GDM1 (cell line): ENCODE measurements around the gene CRTC1.
"Not testable (repeated sequence)": the region's sequence is repeated elsewhere in the genome, so short reads cannot be mapped to it uniquely, and the experiment has no call there.

Experiments
- DNase-seq: peaks from one replicate; lab custom pipeline; 2025; lab: John Stamatoyannopoulos, UW

Gene CRTC1

GRCh38 chr19:18669524-18669817 is 14.0 kb upstream of the CRTC1 start:
- DNase-seq, result no peak

- DNase-seq, result no peak
Measured at GRCh38 chr19:18669883-18670282, 13.6 kb upstream of the CRTC1 start.

GRCh38 chr19:18670312-18670711 is 13.2 kb upstream of the CRTC1 start:
- DNase-seq, result no peak

GRCh38 chr19:18671303-18672043 is 12.0 kb upstream of the CRTC1 start:
- DNase-seq, result no peak

- DNase-seq, result no peak
Measured at GRCh38 chr19:18672044-18672451, 11.4 kb upstream of the CRTC1 start.

GRCh38 chr19:18672606-18673337 is 10.7 kb upstream of the CRTC1 start:
- no peak for DNase-seq

GRCh38 chr19:18674616-18675015 is 8.9 kb upstream of the CRTC1 start:
- no peak for DNase-seq

GRCh38 chr19:18675779-18676178 is 7.7 kb upstream of the CRTC1 start:
- no peak for DNase-seq

- no peak for DNase-seq
Measured at GRCh38 chr19:18676692-18677091, 6.8 kb upstream of the CRTC1 start.

GRCh38 chr19:18677156-18677555 is 6.3 kb upstream of the CRTC1 start:
- no peak for DNase-seq

GRCh38 chr19:18680148-18680547 is 3.3 kb upstream of the CRTC1 start:
- DNase-seq, result not testable (repeated sequence)

- DNase-seq, result no peak
Measured at GRCh38 chr19:18682807-18683108, 722 bp upstream of the CRTC1 start.

- DNase-seq, result no peak
Measured at GRCh38 chr19:18683958-18684641, 620 bp downstream of the CRTC1 start.

GRCh38 chr19:18684642-18684993 is 1.1 kb downstream of the CRTC1 start:
- no peak for DNase-seq

- no peak for DNase-seq
Measured at GRCh38 chr19:18685597-18686190, 2.2 kb downstream of the CRTC1 start.

GRCh38 chr19:18687740-18688465 is 4.4 kb downstream of the CRTC1 start:
- no peak for DNase-seq

GRCh38 chr19:18696023-18696422 is 12.5 kb downstream of the CRTC1 start:
- DNase-seq, result no peak

GRCh38 chr19:18697680-18698079 is 14.2 kb downstream of the CRTC1 start:
- DNase-seq, result no peak

- no peak for DNase-seq
Measured at GRCh38 chr19:18698321-18699167, 15.1 kb downstream of the CRTC1 start.

GRCh38 chr19:18699403-18700054 is 16.0 kb downstream of the CRTC1 start:
- DNase-seq, result no peak
